Measurements from ENCODE around the gene NUDT8.

DNA sequence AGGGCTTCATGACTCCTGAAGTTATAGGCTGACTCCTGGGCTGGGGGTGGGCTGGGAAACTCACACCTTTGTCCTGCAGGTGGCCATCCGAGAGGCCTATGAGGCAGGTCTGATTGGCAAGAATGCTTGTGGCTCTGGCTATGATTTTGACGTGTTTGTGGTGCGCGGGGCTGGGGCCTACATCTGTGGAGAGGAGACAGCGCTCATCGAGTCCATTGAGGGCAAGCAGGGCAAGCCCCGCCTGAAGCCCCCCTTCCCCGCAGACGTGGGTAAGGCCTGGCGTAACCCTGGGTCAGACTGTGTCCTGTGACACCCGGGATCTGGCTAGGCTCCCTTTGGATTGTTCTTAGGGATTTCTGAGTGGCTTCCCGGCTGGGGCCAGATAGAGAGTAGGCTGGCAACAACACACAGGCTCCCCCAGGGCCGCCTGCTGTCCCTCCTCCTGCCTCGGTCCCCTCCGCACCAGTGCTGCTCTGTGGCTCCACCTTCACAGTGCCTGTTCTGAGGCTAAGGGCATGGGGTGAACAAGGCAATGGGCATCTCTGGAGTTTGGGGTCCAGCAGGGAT is 19.4 kb downstream of the NUDT8 start:
- TF ChIP-seq POLR2A (IDR thresholded peaks at IDR 0.05) (no peak), EP300 (IDR thresholded peaks at IDR 0.05) (no peak)
